HG02623 (cell line): ENCODE data around the gene DBP.
A peak's percentile ranks its signal among the peaks of the same experiment; 100 is the strongest.

ENCODE experiments used
- ATAC-seq: cut with Tn5 transposase; IDR thresholded peaks from one replicate; pipeline ENCODE4 v1.9.1; 2021; ENCODE audit warnings: moderate library complexity; ENCODE audit not compliant: unreplicated experiment

Gene DBP

DNA sequence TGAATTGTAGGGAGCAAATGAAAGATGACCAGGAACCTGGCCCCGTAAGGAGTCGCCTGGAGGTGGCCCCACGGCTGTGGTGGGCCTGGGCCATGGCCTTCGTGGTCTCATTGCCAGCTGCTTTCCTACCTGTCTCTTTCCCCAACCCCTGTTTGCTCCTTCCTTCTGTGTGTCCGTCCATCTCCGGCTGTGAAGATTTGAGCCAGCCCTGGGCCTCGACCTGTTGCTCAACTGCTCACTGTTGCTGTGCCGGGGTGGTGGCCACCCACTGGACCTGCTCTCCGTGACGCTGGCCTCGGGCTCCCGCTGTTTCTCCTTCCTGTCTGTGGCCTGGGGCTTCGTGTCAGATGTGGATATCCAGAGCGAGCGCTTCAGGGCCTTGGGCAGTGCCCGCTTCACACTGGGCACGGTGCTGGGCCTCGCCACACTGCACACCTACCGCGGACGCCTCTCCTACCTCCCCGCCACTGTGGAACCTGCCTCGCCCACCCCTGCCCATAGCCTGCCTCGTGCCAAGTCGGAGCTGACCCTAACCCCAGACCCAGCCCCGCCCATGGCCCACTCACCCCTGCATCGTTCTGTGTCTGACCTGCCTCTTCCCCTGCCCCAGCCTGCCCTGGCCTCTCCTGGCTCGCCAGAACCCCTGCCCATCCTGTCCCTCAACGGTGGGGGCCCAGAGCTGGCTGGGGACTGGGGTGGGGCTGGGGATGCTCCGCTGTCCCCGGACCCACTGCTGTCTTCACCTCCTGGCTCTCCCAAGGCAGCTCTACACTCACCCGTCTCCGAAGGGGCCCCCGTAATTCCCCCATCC lies 8.5 kb downstream of the DBP start:
- no peak for ATAC-seq

DNA sequence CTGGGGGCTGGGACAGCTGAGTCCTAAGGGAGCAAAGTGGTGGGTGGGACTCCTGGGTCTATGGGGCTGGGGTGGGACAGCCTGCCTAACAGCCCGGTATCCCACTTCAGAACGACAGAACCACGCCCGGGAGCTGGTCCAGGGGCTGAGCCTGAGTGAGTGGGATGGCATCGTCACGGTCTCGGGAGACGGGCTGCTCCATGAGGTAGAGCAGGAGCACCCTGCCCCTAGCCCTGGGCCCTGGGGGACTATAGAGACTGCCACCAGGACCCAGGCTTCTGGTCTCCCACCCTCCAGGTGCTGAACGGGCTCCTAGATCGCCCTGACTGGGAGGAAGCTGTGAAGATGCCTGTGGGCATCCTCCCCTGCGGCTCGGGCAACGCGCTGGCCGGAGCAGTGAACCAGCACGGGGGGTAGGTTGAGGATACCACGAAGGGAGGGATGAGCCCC lies 9.3 kb downstream of the DBP start:
- ATAC-seq: no peak

DNA sequence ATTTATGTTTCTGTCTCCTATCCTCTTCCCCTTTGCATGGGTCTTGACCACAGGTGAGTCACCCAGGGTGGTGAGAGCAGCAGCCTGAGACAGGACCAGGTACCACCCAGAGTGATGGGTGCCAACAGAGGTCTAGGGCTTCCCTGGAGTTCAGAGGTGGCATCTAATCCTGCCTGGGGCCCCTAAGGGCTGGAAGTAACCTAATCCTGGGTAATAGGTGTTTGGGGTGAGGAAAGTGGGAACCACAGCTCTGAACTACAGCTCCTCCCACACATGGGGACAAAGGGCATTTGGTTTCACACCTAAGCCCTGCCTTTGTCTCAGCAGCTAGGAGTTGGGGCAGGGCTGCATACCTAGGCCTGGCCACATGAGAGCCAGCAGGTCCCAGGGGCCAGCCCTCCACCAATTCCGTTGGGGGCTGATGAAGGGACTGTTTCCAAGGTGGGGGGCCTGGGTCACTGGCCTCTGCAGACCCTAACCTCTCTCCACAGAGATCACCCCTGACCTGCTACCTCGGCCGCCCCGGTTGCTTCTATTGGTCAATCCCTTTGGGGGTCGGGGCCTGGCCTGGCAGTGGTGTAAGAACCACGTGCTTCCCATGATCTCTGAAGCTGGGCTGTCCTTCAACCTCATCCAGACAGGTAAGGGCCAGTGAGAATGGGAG lies 9.8 kb downstream of the DBP start:
- no peak for ATAC-seq

DNA sequence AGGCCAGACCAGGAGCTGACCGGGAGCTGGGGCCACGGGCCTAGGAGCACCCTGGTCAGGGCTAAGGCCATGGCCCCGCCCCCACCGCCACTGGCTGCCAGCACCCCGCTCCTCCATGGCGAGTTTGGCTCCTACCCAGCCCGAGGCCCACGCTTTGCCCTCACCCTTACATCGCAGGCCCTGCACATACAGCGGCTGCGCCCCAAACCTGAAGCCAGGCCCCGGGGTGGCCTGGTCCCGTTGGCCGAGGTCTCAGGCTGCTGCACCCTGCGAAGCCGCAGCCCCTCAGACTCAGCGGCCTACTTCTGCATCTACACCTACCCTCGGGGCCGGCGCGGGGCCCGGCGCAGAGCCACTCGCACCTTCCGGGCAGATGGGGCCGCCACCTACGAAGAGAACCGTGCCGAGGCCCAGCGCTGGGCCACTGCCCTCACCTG lies 11.3 kb downstream of the DBP start:
- ATAC-seq: no peak

DNA sequence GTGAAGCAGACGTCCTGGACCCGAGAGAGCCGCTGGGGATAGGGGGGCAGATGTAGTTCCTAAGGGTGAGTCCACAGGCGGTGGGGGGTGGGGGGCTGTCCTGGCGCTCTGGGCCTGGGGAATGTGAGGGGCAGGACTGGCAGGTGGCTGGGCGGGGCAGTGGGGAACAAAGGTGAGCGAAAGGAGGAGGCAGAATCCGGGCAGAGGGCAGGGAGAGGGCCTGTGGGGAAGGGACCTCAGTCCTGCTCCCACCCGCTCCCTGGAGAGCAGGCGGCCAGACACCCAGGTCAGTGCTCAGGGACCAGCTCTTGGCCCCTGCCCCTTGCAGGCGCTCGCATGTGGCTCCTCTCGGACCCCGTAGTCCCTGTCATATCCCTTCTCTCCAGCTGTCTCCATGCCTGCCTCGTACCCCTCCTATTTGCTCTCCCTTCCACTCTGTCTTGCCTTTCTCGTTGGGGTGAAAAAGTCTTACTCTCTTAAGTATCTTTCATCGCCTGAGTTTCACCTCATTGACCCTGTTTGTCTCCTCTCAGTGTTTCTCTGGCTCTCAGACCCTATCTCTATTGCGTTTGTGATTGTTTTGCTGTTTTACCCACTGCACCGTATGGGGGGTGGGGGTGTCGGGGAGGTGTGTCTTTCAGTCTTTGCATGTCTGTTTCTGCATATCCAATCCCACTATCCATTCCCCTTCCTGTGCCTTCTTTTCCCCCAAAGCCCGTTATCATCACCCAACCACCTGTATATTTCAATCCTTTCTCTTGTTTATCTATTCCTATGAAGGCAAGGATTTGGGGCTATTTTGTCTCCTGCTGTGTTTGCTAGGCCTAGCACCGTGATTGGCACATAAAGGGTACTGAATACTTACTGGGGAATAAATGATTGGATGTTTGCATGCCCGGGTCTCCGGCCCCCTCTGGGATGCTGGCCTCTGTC lies 12.1 kb downstream of the DBP start:
- no peak for ATAC-seq

DNA sequence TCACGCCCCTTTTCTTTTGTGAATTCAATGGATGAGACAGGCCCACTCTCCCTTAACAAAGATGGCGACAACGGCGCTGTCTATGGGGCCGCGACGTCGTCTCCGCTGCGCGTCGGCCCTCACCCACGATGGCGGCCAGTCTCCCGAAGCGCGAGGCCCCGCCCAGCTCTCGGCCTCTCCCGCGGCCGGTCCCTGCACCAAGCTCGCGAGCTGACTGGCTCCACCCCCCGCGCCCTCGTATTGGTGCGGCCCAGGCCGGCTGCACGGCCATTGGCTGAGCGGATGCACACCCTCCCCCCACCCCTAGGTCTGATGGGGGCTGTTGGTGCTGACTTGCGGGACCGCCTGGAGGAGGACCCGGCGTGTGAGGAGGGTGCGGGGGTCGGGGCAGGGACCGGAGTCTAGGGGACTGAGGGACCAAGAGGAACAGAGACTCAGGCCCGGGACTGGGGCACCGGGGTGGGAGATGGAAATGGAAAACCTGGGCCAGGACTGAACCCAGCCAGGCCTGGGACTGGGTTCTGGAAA lies 13.0 kb downstream of the DBP start:
- ATAC-seq: peak; percentile 61

DNA sequence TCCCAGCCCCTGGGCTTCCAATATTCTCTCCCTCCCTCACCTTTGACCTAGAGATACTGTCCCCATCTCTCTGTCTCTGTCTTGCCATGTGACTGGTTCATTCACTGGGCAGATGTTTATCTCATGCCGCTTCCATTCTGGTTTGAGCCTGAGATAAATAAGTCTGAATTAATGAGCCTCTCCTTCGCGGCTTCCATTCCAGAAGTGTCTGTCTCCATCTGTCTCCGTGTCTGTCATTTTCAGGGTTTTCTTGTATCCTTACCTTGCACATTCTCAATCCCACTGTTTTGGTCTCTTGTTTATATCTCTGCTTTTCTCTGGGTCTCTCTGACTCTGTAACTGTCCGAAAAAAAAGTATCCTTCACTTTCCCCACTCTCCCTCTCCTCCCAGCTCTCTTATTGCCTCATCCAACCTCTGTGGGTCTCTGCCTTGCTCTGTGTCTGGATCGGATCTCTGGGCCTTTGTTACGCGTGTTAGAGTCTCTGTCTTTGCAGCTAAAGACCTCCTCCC lies 13.6 kb downstream of the DBP start:
- no peak for ATAC-seq

DNA sequence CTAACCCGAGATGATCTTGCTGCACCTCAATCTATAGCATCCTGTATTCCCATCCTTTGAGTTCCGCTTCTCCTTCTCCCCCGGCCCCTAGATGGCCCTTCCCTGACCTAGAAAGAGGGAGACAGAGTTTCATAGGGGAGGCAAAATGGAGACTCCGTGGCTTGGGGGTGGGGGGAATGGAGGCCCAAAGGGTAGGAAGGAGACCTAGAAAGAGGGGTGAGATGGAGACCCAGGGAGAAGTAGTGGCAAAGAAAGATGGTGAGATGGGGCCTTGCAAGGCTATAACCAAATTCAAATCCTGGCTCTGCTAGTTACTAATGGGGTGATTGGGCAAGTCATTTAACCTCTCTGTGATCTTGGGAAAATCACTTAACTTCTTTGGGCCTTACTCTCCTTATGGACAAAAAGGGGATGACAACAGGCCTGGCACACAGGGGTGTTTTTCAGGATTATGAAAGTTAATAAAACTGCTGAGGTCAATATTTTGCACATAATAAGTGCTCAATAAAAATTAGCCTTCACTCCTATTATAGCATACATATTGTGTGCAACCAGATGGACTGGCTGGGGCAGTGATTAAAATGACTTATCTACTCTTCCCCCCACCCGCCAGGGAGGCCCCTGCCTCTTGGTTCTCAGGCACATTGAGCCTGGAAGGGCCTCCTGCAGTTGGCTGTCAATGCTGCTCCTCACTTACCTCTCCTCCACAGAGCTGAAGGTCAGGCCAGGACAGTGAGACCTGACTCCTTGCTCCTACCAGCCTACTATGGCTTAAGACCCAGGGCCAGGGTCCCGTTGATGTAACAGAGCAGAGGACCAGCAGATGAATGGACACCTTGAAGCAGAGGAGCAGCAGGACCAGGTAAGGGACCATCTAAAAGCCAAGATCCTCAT lies 17.2 kb downstream of the DBP start:
- ATAC-seq: no peak

DNA sequence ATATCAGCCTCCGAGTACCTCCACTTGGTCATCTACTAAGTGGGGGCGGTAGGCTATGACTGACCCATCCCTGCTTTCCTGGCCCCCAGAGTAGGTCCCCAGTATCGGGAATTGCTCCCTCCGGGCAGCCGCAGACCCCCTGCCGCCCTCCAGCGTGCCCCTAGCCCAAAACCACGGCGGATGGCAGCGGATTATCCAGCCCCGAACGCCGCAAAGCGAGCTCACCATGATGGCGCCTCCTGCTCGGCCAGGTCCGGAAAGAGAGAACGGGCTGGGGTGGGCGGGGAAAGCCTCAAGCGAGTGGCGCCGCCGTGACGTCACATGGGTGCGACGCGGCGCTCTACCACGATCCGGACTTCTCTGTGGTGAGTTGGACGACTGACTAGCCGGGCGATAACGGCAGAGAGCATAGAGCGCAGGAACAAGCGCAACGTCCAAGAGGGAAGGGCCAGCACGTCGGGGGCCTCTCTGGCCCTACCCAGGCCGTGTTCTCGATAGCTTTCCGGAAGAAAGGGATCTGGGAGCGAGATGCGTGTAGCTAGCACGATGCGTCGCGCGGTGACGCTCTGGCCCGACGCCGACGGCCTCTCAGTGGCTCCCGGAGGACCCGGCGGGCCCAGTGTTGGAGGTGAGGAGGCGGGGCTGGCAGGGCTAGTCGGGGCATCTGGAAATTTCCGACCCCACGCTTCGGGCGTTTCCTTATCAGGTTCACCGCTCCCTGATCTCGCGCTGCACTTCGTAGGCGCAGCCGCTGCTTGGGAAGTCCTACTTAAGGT lies 18.1 kb downstream of the DBP start, which contains the start of the genes RPL18 and SPHK2:
TSS of gene RPL18 (minus strand) at position 263 of the 776 bp plus-strand sequence. CDS start at position 228, 35 bp downstream.
TSS of gene SPHK2 (plus strand) at position 591 of the 776 bp plus-strand sequence. CDS start 1,009 bp downstream, outside the sequence.
- ATAC-seq: peak; percentile 83

DNA sequence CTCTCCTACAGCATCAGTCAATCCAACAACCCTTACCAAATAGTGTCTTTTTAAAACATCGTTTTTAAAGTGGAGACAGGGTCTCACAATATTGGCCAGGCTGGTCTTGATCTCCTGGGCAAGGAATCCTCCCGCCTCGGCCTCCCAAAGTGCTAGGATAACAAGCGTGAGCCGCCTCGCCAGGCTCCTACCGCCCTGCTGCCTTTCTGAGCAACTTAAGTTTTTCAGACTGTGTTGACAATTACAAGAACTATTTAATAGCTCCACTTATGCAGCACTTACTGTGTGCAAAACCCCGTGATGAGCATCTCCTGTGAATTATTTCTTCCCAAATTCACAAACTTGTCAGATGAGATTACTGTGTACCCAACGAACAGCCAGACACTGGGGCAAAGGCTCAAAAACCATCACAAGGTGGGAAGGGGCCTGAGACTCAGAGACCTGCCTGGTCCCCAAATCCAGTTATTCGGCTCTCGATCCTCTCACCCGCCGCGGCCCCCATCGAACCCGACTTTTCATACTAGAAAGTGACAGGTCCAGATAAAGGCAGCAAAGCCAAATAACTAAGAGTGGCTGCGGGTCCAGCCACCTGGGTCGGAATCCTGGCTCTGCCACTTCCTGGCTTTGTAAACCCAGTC lies 18.8 kb downstream of the DBP start:
- ATAC-seq: no peak

DNA sequence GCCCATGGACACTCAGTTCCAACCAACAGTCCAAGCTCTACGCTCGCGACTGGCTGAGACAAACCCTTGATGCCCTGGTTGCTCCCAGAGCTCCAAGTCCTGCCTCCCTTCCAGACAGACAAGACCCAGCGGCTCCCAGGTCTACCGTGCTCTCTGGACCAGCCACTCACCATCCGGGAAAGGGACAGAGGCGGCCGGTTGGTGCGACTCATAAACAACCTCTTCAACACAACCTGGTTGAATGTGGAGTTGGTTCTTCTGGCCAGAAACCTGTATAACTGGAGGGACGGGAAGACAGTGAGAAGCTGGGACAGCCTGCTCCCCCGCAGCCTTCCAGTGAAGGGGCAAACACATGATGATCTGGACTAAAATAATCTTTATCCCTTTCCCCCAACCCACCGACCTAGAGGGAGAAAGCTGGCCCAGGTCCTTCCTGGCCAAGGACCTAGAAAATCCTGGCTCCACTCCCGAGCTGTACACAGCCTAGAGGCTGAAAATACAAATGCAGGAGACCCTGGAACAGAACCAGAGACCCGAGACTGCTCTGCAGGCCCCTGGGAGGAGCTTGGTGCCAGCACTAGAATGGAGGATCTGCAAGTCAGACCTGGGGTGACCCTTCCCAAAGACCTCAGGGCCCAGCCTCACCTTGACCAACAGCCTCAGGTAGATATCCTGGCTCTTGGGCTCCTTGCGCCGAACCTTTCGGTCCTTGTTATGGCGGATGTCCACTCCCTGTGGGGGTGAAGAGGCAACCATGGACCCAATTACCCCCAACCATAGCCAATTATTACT lies 19.8 kb downstream of the DBP start:
- no peak for ATAC-seq

DNA sequence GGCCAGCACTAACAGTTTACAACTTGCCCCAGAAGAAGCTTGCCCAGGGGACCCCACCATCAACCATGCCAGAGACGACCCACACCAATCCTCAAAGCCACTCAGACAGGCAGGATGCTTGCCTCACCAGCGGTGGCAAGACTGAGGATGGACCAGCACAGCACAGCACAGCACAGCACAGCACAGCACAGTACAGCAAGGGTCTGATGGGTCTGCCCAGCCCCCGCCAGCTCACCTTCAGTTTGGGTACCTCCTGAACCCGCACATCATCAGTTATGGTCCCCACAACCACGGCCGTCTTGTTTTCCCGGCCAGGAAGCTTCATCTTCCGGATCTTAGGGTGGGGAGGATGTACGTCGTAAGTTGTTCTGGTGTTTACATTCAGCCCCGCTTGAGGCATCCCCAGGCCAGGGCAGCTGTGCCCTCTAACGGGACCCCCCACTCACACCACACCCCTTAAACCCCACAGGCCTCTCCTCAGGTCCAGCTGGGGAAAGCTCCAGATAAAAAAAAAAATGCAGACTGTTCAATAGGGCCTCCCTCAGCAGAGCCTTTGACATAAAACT lies 20.6 kb downstream of the DBP start:
- no peak for ATAC-seq

DNA sequence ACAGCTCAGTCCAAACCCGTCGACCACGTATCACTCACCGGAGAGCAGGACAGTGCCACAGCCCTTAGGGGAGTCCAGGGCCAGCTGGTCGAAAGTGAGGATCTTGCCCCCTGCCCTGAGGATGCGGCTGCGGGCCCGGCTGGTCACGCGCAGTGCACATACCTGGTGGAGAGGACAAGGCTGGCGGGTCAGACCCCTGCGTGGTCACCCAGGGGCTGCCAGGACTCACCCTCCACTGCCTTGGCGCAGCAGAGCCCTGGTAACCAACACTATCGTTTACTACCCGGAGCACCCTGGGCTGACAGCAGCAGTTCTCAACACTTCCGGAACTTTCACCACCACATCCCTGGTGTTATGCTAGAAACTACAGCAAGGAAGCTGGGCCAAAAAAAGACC lies 21.1 kb downstream of the DBP start:
- ATAC-seq: no peak

DNA sequence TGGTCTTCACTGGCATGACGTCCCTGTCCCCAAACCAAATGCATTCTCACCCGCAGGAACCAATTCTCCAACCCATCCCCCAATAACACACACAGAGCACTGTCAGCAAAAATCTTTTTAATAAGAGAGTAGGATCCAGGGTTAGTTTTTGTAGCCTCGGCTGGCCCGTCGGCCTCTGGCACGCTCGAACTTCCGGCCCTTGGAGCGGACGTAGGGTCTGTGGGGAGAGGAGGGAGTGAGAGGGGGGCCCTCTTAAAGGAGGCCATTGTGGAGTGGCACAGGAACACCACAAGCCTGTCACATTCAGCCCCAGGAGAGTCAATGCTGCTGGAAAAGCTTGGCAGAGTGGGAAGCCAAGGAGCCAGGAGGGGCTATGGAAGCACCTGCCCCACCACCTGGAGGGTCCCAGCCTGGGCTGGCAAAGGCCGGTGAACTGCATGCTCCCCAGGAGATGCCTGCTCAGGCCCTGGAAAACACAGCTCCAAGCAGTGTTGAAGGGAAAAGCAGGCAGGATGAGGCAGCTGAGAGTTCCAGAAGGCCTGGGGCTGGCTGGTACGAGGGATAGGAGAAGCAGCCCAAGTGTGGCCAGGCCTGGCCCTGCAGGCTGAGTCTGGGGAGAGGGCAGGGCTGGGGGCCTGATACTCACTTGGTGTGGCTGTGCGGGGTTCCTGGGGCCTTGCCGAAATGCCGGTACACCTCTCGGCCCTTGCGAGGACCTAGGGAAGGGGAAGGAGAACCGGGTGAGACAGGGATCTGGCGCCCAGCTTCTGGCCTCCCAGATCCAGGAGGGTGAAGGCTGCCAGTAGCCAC lies 21.7 kb downstream of the DBP start:
- ATAC-seq: no peak

DNA sequence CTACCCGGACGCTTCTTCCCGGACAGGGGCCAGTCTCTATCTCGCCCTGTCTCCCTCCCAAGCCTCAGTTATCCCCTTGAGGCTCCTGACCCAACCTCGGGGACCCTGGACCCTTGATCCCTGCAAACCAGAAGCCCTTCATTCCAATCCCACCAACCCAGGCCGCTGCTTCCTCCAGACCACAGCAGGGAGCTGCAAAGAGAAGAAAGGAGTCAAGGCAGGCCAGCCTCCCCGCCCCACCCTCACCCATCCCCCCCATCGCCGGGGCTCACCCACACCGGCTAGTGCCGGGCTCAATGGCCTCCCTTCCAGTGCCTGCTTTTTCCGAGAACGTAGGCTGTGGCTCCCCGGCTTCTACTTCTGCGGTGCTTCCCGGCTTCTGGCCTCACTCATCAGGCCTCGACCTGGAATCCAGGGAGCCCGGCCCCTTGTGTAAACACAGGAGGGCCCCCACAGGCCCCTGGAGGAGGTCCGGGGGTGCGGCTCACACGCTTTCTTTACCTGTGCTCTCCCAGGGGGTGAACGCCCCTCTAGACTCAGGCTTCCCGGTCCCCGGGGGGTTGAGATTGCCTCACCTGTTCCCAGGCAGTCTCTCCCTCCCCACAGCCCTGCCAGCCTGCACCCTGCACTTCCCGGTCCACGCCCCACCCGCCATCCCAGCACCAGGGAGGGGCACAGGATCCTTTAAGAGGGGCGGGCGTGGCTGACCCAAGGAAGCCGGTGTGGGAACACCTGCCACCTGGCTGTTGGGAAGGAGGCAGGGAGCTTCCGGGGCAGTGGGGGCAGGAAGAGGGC lies 22.5 kb downstream of the DBP start, which contains the start of gene FAM83E:
TSS of gene FAM83E (minus strand) at position 641 of the 795 bp plus-strand sequence. CDS start 1,704 bp downstream, outside the sequence.
- ATAC-seq: no peak
